Stimulated activated CD8-positive, alpha-beta memory T cell treated with anti-CD3 and anti-CD28 coated beads, Interleukin-12 subunit alpha, Interleukin-12 subunit beta, amount 100 ng/mL, for 24 hours (primary cell): ENCODE data around the gene PLCXD1.
"Not testable (repeated sequence)": the region's sequence is repeated elsewhere in the genome, so short reads cannot be mapped to it uniquely, and the experiment has no call there.

Source experiments
- DNase-seq: peaks from one replicate; pipeline ENCODE4 v3.0.0-alpha.2; 2020; ENCODE audit errors: extremely low read depth

The PLCXD1 gene

GRCh38 chrX:317424-318067, 36.4 kb downstream of the PLCXD1 start:
- no peak for DNase-seq

GRCh38 chrX:318068-318738, 37.0 kb downstream of the PLCXD1 start:
- DNase-seq = peak; percentile 97

GRCh38 chrX:318739-319578, 37.8 kb downstream of the PLCXD1 start, which contains the start of gene GTPBP6:
Gene GTPBP6, minus strand, starts transcription at chrX:318796. Its CDS starts 9 bp downstream, at chrX:318787.
- peak; percentile 97 for DNase-seq

GRCh38 chrX:319579-320125, 38.5 kb downstream of the PLCXD1 start:
- no peak for DNase-seq

- no peak for DNase-seq
Measured at GRCh38 chrX:320126-320783, 39.1 kb downstream of the PLCXD1 start.

- no peak for DNase-seq
Measured at GRCh38 chrX:323721-324628, 42.8 kb downstream of the PLCXD1 start.

- DNase-seq = not testable (repeated sequence)
Measured at GRCh38 chrX:324664-325063, 43.5 kb downstream of the PLCXD1 start.

GRCh38 chrX:327660-328126, 46.5 kb downstream of the PLCXD1 start:
- no peak for DNase-seq

GRCh38 chrX:329291-329910, 48.2 kb downstream of the PLCXD1 start:
- DNase-seq = no peak

GRCh38 chrX:330141-330725, 49.1 kb downstream of the PLCXD1 start:
- DNase-seq = not testable (repeated sequence)

- no peak for DNase-seq
Measured at GRCh38 chrX:330726-331150, 49.6 kb downstream of the PLCXD1 start.

- DNase-seq = no peak
Measured at GRCh38 chrX:331151-331824, 50.1 kb downstream of the PLCXD1 start.

GRCh38 chrX:331825-332495, 50.8 kb downstream of the PLCXD1 start:
- no peak for DNase-seq

- DNase-seq = no peak
Measured at GRCh38 chrX:332496-332860, 51.3 kb downstream of the PLCXD1 start.

- no peak for DNase-seq
Measured at GRCh38 chrX:332916-333610, 51.9 kb downstream of the PLCXD1 start.

- no peak for DNase-seq
Measured at GRCh38 chrX:333611-334311, 52.6 kb downstream of the PLCXD1 start.

GRCh38 chrX:334331-334891, 53.2 kb downstream of the PLCXD1 start:
- DNase-seq = no peak
